LNCaP clone FGC (cell line): ENCODE results near the gene SLC18B1.

ENCODE experiments used
- DNase-seq: peaks from one replicate; pipeline ENCODE4 v3.0.0-alpha.2; 2011; ENCODE audit warnings: low read depth
- H3K4me3 ChIP-seq: 2 replicates; pipeline ENCODE4 v1.5.1; 2011; ENCODE audit warnings: mild to moderate bottlenecking, low read depth, low read length, control low read depth
- CTCF ChIP-seq: IDR thresholded peaks from 2 replicates; pipeline ENCODE4 v1.5.1; 2012; ENCODE audit warnings: mild to moderate bottlenecking; ENCODE audit not compliant: control insufficient read depth, insufficient read depth; ENCODE audit errors: extremely low read depth

SLC18B1 gene

DNA sequence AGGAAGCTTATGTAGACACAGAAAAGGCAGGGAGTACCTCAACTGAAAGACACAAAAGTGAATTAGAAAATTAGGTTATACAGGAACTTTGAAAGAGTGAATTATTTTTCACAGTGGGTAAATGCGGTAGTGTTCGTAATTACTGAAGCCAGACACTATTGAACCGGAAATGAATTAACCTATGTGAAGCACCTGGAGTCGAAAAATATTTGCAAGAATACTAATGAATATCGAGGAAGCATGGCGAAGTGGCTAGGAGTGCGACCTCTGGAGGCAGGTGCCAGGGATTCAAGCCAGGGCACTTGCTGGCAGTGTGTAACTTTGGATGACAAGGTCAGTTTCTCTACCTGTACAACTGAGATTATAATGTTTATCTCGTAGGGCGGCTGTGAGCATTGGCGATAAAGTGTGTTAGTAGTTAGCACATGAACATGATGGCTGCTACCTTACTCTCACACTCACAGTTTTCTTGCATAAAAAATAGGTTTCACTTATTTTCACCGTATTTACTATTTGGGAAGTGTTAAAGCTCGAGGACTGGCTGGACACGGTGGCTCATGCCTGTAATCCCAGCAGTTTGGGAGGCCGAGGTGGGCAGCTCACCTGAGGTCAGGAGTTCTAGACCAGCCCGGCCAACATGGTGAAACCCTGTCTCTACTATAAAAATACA, 567 bp upstream of the SLC18B1 start:
- peak; percentile 89 for TF ChIP-seq CTCF
- H3K4me3 ChIP-seq, result peak overlapping the region; percentile 58
- DNase-seq, result peak; percentile 70

GRCh38 chr6:132795461-132795860, 3.0 kb downstream of the SLC18B1 start:
- TF ChIP-seq CTCF, result no peak
- no peak overlapping the region for H3K4me3 ChIP-seq
- DNase-seq, result no peak

DNA sequence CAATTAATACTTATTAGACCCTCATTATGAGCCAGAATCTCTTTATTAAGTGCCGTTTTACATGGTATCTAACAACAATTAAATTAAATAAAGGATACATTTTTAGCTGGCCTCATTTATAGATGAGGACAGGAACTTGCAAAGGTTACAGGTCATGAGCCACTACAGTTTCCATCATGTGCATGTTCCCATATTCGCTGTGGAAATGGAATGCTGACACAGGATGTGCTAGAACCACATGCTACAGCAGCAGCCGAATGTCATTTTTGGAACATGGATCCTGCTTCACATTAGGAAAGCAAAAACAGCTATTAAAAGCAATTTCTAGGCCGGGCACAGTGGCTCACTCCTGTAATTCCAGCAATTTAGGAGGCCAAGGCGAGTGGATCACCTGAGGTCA, 5.9 kb downstream of the SLC18B1 start:
- no peak overlapping the region for H3K4me3 ChIP-seq
- no peak for DNase-seq
- no peak for TF ChIP-seq CTCF

DNA sequence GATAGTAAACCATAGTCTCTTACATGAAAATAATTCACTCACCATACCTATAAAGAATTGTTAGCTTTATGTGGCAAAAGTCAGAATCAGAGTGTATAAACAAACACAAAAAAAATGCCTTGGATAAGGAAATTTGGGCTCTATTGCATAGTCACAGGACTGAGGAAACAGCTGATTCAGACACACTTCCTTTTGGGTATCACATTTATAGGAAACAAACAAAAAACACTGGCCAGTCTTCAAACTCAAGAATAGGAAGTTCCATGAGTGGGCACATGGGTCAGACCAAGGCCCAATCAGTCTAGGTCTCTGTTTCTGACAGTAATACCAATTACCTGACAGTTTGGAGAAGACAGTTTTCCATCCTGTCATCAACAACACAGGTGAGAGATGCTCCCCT, 8.0 kb downstream of the SLC18B1 start:
- H3K4me3 ChIP-seq, result no peak overlapping the region
- DNase-seq, result no peak
- TF ChIP-seq CTCF, result no peak

GRCh38 chr6:132789396-132789776, 9.1 kb downstream of the SLC18B1 start:
- no peak for TF ChIP-seq CTCF
- H3K4me3 ChIP-seq, result no peak overlapping the region
- no peak for DNase-seq

DNA sequence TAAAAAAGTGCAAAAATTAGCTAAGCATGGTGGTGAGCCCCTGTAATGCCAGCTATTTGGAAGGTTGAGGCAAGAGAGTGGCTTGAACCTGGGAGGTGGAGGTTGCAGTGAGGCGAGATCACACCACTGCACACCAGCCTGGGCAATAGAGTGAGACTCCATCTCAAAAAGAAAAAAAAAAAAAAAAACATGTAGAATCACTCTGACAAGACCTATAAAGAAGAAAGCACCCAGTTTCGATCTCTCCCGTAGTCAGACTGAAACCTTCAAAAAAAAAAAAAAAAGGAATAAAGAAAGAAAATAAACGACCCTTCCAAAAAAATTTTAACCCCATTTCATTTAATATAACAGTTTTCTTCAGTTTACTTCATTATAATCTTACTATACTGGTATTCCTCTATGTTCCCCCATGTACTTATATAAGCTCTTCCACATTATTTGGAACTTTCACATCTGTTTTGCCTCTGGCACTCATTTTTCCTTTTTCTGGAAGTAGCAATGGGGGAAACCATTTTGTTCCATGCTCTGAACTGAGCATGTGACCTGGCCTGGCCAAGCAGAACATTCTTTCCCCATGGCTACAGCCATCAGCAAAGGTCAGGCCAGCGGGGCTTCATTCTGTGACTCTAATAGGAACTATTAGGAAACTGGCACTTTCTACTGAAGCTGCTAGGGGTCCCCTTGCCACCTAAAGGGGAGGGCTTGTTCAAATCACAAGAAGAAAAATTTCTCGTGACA, 9.6 kb downstream of the SLC18B1 start:
- no peak overlapping the region for H3K4me3 ChIP-seq
- TF ChIP-seq CTCF, result no peak
- no peak for DNase-seq

DNA sequence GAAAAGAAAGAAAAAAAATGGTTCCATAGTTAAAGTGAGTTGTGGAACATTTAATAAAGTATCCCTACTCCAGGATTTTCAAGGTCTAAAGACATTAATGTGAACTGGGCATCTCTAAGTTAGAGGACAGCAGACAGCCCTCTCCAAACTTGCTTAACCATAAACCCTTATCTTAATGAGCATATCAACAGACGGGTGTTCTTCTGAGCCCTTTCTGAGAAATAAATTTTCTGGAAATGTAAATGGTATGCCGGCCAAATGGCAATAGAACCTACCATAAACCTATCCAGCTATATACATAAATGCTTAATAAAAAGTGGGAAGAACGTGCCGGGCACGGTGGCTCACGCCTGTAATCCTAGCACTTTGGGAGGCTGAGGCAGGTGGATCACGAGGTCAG, 12.5 kb downstream of the SLC18B1 start:
- H3K4me3 ChIP-seq, result no peak overlapping the region

More for the DNA sequence above, 12.5 kb downstream of the SLC18B1 start:
- no peak for TF ChIP-seq CTCF
- no peak for DNase-seq
